ENCODE data around the gene LURAP1L. TPM values are rescaled to one million over a fixed set of nuclear protein-coding genes. Genes with fewer than 3 reads are reported as not detected.

LURAP1L gene
- total and polyA plus RNA-seq, 9 donors, result 1.7 to 10.8 (median 4.2) TPM

Small RNAs within 50 kb of the gene (small RNA-seq; reads per million reads assigned to genes)
- not detected for gene RN7SL849P

Other genes with a start within 250 kb of the LURAP1L start
- not detected for gene TYRP1, start 81.6 kb upstream of the LURAP1L start, total RNA-seq
- gene TYRP1, start 81.6 kb upstream of the LURAP1L start, polyA plus RNA-seq, result under 1 TPM; 0.02 to 0.22 TPM

Measured in ovary (tissue), 9 donors.